SK-N-SH (cell line): ENCODE measurements around the gene HNRNPF.

Experiments
- MEF2A ChIP-seq: IDR thresholded peaks from 2 replicates; pipeline ENCODE4 v1.4.0; 2012; ENCODE audit warnings: low read depth, borderline replicate concordance
- RFX5 ChIP-seq: IDR thresholded peaks from 2 replicates; pipeline ENCODE4 v1.6.1; 2012; ENCODE audit warnings: mild to moderate bottlenecking, improper control_type of control experiment, low read length
- SIN3A ChIP-seq: IDR thresholded peaks from 2 replicates; pipeline ENCODE4 v1.6.1; 2012; ENCODE audit warnings: low read depth, mild to moderate bottlenecking, low read length, moderate library complexity, borderline replicate concordance
- TF ChIP-seq, protein P1 (sequence below): IDR thresholded peaks from 2 replicates; pipeline ENCODE4 v1.4.0; 2012; ENCODE audit warnings: low read depth
- TF ChIP-seq, protein P2 (sequence below): fragments of 200-600 bp; sonication (generic); IDR thresholded peaks from 2 replicates; pipeline ENCODE4 v1.6.1; 2017; ENCODE audit warnings: antibody characterized with exemption, mild to moderate bottlenecking, moderate library complexity
- TF ChIP-seq, protein P3 (sequence below): IDR thresholded peaks from 2 replicates; pipeline ENCODE4 v1.6.1; 2012; ENCODE audit warnings: mild to moderate bottlenecking, low read depth, low read length, moderate library complexity
- TF ChIP-seq, protein P4 (sequence below): IDR thresholded peaks from 2 replicates; pipeline ENCODE4; 2012

DNA sequence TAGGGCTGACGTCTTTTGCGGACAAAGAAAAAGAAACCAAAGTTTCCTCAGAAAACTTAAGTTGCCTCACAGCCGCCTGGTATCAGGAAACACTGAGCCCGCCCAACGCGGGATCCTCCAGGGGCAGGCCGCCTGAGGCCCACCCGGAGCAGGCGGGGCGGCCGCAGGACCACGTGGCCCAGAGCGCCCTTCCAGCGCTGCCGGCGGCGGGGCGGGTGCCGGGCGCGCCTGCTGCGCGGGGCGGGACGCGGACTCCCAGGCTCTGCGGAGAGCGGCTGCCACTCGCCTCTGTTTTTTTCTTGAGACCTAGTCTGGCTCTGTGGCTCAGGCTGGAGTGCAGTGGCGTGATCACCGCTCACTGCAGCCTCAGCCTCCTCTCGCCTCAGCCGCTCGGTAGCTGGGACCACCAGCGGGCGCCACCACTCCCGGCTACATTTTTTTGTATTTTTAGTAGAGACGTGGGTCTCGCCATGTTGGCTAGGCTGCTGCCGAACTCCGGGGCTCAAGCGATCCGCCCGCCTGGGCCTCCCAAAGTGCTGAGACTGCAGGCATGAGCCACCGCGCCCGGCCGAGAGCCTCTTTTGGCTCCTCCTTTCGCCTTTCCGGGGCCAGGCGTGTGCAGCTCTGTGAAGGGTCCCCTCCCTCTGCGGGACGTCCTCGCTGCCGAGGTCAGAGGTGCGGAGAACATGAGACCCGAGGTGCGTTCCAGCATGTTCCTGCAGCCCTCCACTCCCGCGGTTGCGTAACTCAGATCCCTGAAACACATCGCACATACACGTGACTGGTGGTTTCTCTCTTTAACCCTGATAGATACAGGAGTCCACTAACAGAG, 11.6 kb upstream of the HNRNPF start:
- TF ChIP-seq SIN3A (no peak), MEF2A (no peak), RFX5 (no peak)
- TF ChIP-seq, protein P1, sequence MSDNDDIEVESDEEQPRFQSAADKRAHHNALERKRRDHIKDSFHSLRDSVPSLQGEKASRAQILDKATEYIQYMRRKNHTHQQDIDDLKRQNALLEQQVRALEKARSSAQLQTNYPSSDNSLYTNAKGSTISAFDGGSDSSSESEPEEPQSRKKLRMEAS, result peak; percentile 93
- TF ChIP-seq, protein P2, sequence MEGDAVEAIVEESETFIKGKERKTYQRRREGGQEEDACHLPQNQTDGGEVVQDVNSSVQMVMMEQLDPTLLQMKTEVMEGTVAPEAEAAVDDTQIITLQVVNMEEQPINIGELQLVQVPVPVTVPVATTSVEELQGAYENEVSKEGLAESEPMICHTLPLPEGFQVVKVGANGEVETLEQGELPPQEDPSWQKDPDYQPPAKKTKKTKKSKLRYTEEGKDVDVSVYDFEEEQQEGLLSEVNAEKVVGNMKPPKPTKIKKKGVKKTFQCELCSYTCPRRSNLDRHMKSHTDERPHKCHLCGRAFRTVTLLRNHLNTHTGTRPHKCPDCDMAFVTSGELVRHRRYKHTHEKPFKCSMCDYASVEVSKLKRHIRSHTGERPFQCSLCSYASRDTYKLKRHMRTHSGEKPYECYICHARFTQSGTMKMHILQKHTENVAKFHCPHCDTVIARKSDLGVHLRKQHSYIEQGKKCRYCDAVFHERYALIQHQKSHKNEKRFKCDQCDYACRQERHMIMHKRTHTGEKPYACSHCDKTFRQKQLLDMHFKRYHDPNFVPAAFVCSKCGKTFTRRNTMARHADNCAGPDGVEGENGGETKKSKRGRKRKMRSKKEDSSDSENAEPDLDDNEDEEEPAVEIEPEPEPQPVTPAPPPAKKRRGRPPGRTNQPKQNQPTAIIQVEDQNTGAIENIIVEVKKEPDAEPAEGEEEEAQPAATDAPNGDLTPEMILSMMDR, result peak; percentile 45
- TF ChIP-seq, protein P3, sequence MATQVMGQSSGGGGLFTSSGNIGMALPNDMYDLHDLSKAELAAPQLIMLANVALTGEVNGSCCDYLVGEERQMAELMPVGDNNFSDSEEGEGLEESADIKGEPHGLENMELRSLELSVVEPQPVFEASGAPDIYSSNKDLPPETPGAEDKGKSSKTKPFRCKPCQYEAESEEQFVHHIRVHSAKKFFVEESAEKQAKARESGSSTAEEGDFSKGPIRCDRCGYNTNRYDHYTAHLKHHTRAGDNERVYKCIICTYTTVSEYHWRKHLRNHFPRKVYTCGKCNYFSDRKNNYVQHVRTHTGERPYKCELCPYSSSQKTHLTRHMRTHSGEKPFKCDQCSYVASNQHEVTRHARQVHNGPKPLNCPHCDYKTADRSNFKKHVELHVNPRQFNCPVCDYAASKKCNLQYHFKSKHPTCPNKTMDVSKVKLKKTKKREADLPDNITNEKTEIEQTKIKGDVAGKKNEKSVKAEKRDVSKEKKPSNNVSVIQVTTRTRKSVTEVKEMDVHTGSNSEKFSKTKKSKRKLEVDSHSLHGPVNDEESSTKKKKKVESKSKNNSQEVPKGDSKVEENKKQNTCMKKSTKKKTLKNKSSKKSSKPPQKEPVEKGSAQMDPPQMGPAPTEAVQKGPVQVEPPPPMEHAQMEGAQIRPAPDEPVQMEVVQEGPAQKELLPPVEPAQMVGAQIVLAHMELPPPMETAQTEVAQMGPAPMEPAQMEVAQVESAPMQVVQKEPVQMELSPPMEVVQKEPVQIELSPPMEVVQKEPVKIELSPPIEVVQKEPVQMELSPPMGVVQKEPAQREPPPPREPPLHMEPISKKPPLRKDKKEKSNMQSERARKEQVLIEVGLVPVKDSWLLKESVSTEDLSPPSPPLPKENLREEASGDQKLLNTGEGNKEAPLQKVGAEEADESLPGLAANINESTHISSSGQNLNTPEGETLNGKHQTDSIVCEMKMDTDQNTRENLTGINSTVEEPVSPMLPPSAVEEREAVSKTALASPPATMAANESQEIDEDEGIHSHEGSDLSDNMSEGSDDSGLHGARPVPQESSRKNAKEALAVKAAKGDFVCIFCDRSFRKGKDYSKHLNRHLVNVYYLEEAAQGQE, result no peak
- TF ChIP-seq, protein P4, sequence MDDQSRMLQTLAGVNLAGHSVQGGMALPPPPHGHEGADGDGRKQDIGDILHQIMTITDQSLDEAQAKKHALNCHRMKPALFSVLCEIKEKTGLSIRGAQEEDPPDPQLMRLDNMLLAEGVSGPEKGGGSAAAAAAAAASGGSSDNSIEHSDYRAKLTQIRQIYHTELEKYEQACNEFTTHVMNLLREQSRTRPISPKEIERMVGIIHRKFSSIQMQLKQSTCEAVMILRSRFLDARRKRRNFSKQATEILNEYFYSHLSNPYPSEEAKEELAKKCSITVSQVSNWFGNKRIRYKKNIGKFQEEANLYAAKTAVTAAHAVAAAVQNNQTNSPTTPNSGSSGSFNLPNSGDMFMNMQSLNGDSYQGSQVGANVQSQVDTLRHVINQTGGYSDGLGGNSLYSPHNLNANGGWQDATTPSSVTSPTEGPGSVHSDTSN, result no peak
